ENCODE results near the gene ZNF485.

Gene ZNF485

DNA sequence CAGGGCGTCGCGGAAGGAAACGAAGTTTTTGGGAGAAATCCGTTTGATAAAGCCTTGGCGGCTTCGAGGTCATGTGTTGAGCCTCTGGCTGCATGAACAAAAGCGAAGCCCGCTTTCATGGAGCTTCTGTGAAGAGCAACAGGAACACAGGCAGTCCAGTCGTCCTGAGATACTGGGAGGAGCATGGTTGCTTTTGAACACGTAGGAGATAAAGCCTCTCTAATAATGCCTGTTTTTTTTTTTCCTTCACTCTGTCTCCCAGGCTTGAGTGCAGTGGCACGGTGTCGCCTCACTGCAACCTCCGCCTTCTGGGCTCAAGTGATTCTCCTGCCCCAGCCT, 42.9 kb downstream of the ZNF485 start:
- Histone ChIP-seq H4K8ac (ENCODE audit: low read depth, low read length) (peak overlapping the region; percentile 76), H3K27me3 (ENCODE audit: insufficient read depth, low read length) (peaks cover 2% of the 10 kb centered on the region), H3K4me1 (ENCODE audit: control insufficient read depth in 1 of 2, insufficient read depth in 2 of 2, low read length in 2 of 2) (peaks cover 0 to 7% of the 10 kb centered on the region in 2 experiments), H3K4ac (ENCODE audit: low read depth, low read length) (no peak overlapping the region), H2BK5ac (ENCODE audit: low read depth, low read length, poor library complexity) (no peak overlapping the region), H3K79me2 (ENCODE audit: control insufficient read depth, insufficient read depth, low read length, poor library complexity) (peaks cover 5% of the 10 kb centered on the region), H4K91ac (ENCODE audit: low read depth, low read length) (peak overlapping the region; percentile 16), H2AK5ac (ENCODE audit: low read length) (no peak overlapping the region), H3K4me3 (ENCODE audit: low read depth, low read length) (peak overlapping the region; percentile 77), H3K23ac (ENCODE audit: low read length) (no peak overlapping the region), H4K12ac (ENCODE audit: low read depth, low read length) (peak overlapping the region; percentile 90), H3K27ac (ENCODE audit: low read depth, low read length) (no peak overlapping the region), H3K18ac (ENCODE audit: low read length) (no peak overlapping the region), H3K4me2 (ENCODE audit: low read length) (peak overlapping the region; percentile 84), H2BK120ac (ENCODE audit: insufficient read depth, low read length, poor library complexity) (no peak overlapping the region), H3K36me3 (ENCODE audit: control insufficient read depth in 1 of 2, insufficient read depth in 2 of 2, low read length in 2 of 2) (peaks cover 6 to 13% of the 10 kb centered on the region in 2 experiments), H2BK12ac (ENCODE audit: low read length) (no peak overlapping the region), H3K79me1 (ENCODE audit: low read length) (peaks cover 7% of the 10 kb centered on the region), H2AFZ (ENCODE audit: insufficient read depth, low read length, poor library complexity) (peak overlapping the region; percentile 84), H3K9me3 (ENCODE audit: insufficient read depth, low read depth, low read length) (peaks cover 7% of the 10 kb centered on the region), H3K14ac (ENCODE audit: low read length) (no peak overlapping the region), H3K9ac (ENCODE audit: low read length) (peak overlapping the region; percentile 49)
- no peak for DNase-seq
- WGBS (ENCODE audit: extremely low coverage, insufficient coverage, insufficient read length), result no CpG with 5 or more reads among the region's 14 CpGs

DNA sequence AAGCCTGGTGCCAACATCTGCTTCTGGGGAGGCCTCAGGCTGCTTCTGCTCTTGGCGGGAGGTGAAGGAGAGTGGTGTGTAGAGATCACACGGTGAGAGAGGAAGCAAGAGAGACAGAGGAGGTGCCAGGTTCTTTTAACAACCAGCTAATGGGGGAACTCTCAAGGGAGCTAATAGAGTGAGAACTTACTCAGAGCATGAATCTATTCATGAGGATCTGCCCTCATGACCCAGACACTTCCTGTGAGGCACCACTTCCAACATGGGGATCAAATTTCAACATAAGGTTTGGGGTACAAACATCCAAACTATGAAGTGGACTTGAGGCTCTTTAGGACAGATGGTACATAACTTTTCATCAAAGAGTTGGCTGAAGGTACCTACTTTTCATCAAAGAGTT, 47.5 kb downstream of the ZNF485 start:
- H3K79me1 ChIP-seq (ENCODE audit: low read length), result peaks cover 2% of the 10 kb centered on the region
- H3K4ac ChIP-seq (ENCODE audit: low read depth, low read length), result no peak overlapping the region
- no peak overlapping the region for H2BK12ac ChIP-seq (ENCODE audit: low read length)
- no peak overlapping the region for H3K4me3 ChIP-seq (ENCODE audit: low read depth, low read length)
- H2BK120ac ChIP-seq (ENCODE audit: insufficient read depth, low read length, poor library complexity), result no peak overlapping the region
- H4K91ac ChIP-seq (ENCODE audit: low read depth, low read length), result no peak overlapping the region
- no peak overlapping the region for H3K14ac ChIP-seq (ENCODE audit: low read length)
- H3K27ac ChIP-seq (ENCODE audit: low read depth, low read length), result no peak overlapping the region
- H3K23ac ChIP-seq (ENCODE audit: low read length), result no peak overlapping the region
- H3K18ac ChIP-seq (ENCODE audit: low read length), result no peak overlapping the region
- no peak for DNase-seq
- no CpG with 5 or more reads among the region's 2 CpGs for WGBS (ENCODE audit: extremely low coverage, insufficient coverage, insufficient read length)
- H3K9ac ChIP-seq (ENCODE audit: low read length), result no peak overlapping the region
- H2AFZ ChIP-seq (ENCODE audit: insufficient read depth, low read length, poor library complexity), result no peak overlapping the region
- H4K12ac ChIP-seq (ENCODE audit: low read depth, low read length), result no peak overlapping the region
- no peak overlapping the region for H2BK5ac ChIP-seq (ENCODE audit: low read depth, low read length, poor library complexity)
- no peak overlapping the region for H4K8ac ChIP-seq (ENCODE audit: low read depth, low read length)
- H2AK5ac ChIP-seq (ENCODE audit: low read length), result no peak overlapping the region
- H3K4me2 ChIP-seq (ENCODE audit: low read length), result no peak overlapping the region
- H3K9me3 ChIP-seq (ENCODE audit: insufficient read depth, low read depth, low read length), result peaks cover 3% of the 10 kb centered on the region
- H3K36me3 ChIP-seq (ENCODE audit: control insufficient read depth in 1 of 2, insufficient read depth in 2 of 2, low read length in 2 of 2), result no peaks in the 10 kb centered on the region
- peaks cover 0 to 2% of the 10 kb centered on the region in 2 experiments for H3K4me1 ChIP-seq (ENCODE audit: control insufficient read depth in 1 of 2, insufficient read depth in 2 of 2, low read length in 2 of 2)
- peaks cover 2% of the 10 kb centered on the region for H3K27me3 ChIP-seq (ENCODE audit: insufficient read depth, low read length)
- H3K79me2 ChIP-seq (ENCODE audit: control insufficient read depth, insufficient read depth, low read length, poor library complexity), result no peaks in the 10 kb centered on the region

DNA sequence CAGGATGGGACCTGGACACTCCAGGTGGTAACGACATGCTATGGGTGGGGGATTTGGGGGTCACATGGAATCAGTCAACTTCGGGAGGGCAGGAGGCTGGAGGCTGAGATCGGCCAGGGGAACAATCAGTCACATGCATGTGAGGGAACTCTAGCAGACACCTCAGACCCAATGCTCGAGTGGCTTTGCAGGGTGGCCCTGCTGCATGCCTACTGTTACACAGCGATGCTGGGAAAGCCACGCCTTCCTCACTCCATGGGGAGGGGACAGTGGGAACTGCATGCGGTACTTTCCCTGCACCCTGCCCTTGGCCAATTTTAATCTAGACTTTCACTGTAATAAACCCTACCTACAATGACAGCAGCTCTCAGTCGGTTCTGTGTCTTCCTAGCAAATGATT, 49.1 kb downstream of the ZNF485 start:
- Histone ChIP-seq H4K8ac (ENCODE audit: low read depth, low read length) (no peak overlapping the region), H3K27ac (ENCODE audit: low read depth, low read length) (no peak overlapping the region), H2BK120ac (ENCODE audit: insufficient read depth, low read length, poor library complexity) (no peak overlapping the region), H2AK5ac (ENCODE audit: low read length) (no peak overlapping the region), H3K4me2 (ENCODE audit: low read length) (no peak overlapping the region), H3K27me3 (ENCODE audit: insufficient read depth, low read length) (no peaks in the 10 kb centered on the region), H2BK12ac (ENCODE audit: low read length) (no peak overlapping the region), H4K12ac (ENCODE audit: low read depth, low read length) (no peak overlapping the region), H3K4ac (ENCODE audit: low read depth, low read length) (no peak overlapping the region), H4K91ac (ENCODE audit: low read depth, low read length) (no peak overlapping the region), H3K9ac (ENCODE audit: low read length) (no peak overlapping the region), H2BK5ac (ENCODE audit: low read depth, low read length, poor library complexity) (no peak overlapping the region), H3K4me3 (ENCODE audit: low read depth, low read length) (peak overlapping the region; percentile 39), H3K4me1 (ENCODE audit: control insufficient read depth in 1 of 2, insufficient read depth in 2 of 2, low read length in 2 of 2) (no peaks in the 10 kb centered on the region), H3K23ac (ENCODE audit: low read length) (no peak overlapping the region), H3K36me3 (ENCODE audit: control insufficient read depth in 1 of 2, insufficient read depth in 2 of 2, low read length in 2 of 2) (no peaks in the 10 kb centered on the region), H3K14ac (ENCODE audit: low read length) (no peak overlapping the region), H3K18ac (ENCODE audit: low read length) (no peak overlapping the region), H3K79me2 (ENCODE audit: control insufficient read depth, insufficient read depth, low read length, poor library complexity) (no peaks in the 10 kb centered on the region), H2AFZ (ENCODE audit: insufficient read depth, low read length, poor library complexity) (no peak overlapping the region), H3K9me3 (ENCODE audit: insufficient read depth, low read depth, low read length) (peaks cover 3% of the 10 kb centered on the region), H3K79me1 (ENCODE audit: low read length) (no peaks in the 10 kb centered on the region)
- no CpG with 5 or more reads among the region's 8 CpGs for WGBS (ENCODE audit: extremely low coverage, insufficient coverage, insufficient read length)
- no peak for DNase-seq

DNA sequence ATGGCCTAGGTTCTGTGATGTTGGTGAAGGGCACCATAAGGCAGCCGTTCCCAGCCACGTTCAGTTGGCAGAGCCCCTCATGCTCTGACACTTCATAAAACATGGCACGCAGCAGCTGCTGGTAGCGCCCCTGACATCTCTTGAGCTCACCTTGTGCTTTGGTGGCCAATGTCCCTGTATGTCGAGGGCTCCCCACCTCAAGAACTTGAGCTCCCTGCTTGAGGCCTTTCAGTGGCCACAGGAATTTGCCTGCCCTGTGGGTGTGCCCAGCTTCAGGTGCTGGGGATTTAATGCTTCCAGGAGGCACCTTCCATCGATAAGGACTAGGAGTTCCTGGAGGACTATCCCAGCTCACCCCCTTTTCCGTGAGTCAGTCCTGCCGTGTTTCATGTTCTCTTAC, 52.0 kb downstream of the ZNF485 start:
- Histone ChIP-seq H4K91ac (ENCODE audit: low read depth, low read length) (no peak overlapping the region), H3K18ac (ENCODE audit: low read length) (no peak overlapping the region), H3K4me3 (ENCODE audit: low read depth, low read length) (no peak overlapping the region), H3K4me2 (ENCODE audit: low read length) (no peak overlapping the region), H3K23ac (ENCODE audit: low read length) (no peak overlapping the region), H3K27me3 (ENCODE audit: insufficient read depth, low read length) (no peaks in the 10 kb centered on the region), H2BK5ac (ENCODE audit: low read depth, low read length, poor library complexity) (no peak overlapping the region), H4K8ac (ENCODE audit: low read depth, low read length) (no peak overlapping the region), H3K9ac (ENCODE audit: low read length) (no peak overlapping the region), H2AFZ (ENCODE audit: insufficient read depth, low read length, poor library complexity) (no peak overlapping the region), H3K36me3 (ENCODE audit: control insufficient read depth in 1 of 2, insufficient read depth in 2 of 2, low read length in 2 of 2) (no peaks in the 10 kb centered on the region), H3K14ac (ENCODE audit: low read length) (no peak overlapping the region), H3K79me2 (ENCODE audit: control insufficient read depth, insufficient read depth, low read length, poor library complexity) (no peaks in the 10 kb centered on the region), H3K4ac (ENCODE audit: low read depth, low read length) (no peak overlapping the region), H3K79me1 (ENCODE audit: low read length) (no peaks in the 10 kb centered on the region), H3K9me3 (ENCODE audit: insufficient read depth, low read depth, low read length) (peaks cover 3% of the 10 kb centered on the region), H2AK5ac (ENCODE audit: low read length) (no peak overlapping the region), H3K27ac (ENCODE audit: low read depth, low read length) (no peak overlapping the region), H4K12ac (ENCODE audit: low read depth, low read length) (no peak overlapping the region), H2BK120ac (ENCODE audit: insufficient read depth, low read length, poor library complexity) (no peak overlapping the region), H3K4me1 (ENCODE audit: control insufficient read depth in 1 of 2, insufficient read depth in 2 of 2, low read length in 2 of 2) (no peaks in the 10 kb centered on the region), H2BK12ac (ENCODE audit: low read length) (no peak overlapping the region)
- no CpG with 5 or more reads among the region's 8 CpGs for WGBS (ENCODE audit: extremely low coverage, insufficient coverage, insufficient read length)
- no peak for DNase-seq
